Erythroblast (primary cell): ENCODE results near the gene RGS7.

Source experiments
- GATA1 ChIP-seq: IDR thresholded peaks from 2 replicates; pipeline ENCODE4 v1.6.1; 2011; ENCODE audit warnings: low read depth, mild to moderate bottlenecking, control low read depth, low read length, moderate library complexity
- POLR2A ChIP-seq: IDR thresholded peaks from 2 replicates; pipeline ENCODE4 v1.6.1; 2011; ENCODE audit warnings: mild to moderate bottlenecking, low read length

DNA sequence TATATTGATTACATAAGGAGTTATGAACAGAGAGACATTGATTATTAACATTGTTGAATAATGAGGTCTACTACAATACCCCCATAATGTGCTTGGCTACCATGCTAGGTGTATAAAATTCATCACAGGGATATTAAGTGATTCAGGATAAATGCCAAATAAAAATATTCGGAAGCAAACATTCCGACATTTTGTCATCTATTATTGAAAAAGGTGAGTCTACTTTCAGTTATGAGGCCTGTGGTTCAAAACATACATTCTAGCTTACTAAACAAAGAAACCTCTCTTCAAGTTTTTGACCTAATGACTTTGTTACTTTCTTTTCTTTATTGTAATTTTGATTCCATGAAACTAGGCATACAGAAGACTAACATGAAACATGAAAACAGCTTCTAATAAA is 554.7 kb downstream of the RGS7 start:
- TF ChIP-seq POLR2A (no peak), GATA1 (no peak)
